Fibroblast of villous mesenchyme (primary cell): ENCODE results near the gene EVA1A. TPM values are rescaled to one million over a fixed set of nuclear protein-coding genes. Genes with fewer than 3 reads are reported as not detected.
A peak's percentile ranks its signal among the peaks of the same experiment; 100 is the strongest.
"Not testable (repeated sequence)": the region's sequence is repeated elsewhere in the genome, so short reads cannot be mapped to it uniquely, and the experiment has no call there.

Source experiments
- DNase-seq: peaks from one replicate; pipeline ENCODE4 v3.0.0-alpha.2; 2010; ENCODE audit warnings: low read depth
- H3K4me3 ChIP-seq: 2 replicates; pipeline ENCODE4 v1.5.1; 2011; ENCODE audit warnings: low read depth, mild to moderate bottlenecking, low read length
- total RNA-seq: library from RNA; depleted of rRNA; stranded (reverse); fragments of >200 nt; gene quantifications from 2 replicates; pipeline ENCODE4 v1.2.3, GENCODE V29; 2012
- TF ChIP-seq, protein P1 (sequence below): IDR thresholded peaks from 2 replicates; pipeline ENCODE4 v1.5.1; 2012; ENCODE audit warnings: low read depth, mild to moderate bottlenecking, low read length; ENCODE audit not compliant: insufficient read depth

Gene EVA1A
- total RNA-seq, 1 donor = 44.9 TPM

DNA sequence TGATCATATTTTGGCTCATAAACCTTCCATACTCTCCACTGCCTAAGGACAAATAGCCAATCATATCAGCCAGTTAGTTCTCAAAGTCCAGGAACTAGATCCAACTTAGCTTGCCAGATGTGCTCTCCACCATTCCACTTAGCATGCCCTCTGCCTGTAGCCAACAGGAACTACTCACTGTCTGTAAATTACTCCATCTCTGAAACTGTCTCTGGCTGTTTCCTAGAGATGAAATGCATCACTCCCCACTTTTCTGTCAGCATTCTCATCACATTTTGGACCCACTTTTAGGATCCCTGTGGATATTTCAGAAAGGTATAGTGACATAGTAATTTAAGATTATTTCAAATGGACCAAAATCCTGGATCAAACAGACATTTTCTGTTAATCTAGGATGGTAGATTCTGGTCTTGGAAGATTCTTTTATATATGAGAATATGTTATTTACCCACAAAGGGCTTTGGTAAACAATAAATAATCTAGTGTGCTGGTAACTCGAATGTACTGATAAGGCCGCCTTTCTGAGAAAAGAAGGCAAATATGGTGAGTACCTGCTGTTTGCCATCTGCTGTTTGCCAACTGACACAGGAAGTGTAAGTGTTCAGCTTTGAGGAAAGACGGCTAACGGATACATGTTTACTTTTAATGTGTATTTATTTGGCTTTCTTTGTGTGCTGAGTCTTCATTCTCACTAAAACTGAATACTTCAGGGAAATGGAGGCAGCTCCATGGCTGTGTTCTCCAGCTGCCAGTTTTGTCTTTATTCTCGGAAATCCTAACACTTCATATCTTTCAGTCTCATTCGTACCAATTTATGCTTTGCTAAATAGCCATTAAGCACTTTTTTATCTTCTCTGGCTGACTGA lies 79.5 kb downstream of the EVA1A start:
- peak; percentile 16 for DNase-seq
- TF ChIP-seq, protein P1, sequence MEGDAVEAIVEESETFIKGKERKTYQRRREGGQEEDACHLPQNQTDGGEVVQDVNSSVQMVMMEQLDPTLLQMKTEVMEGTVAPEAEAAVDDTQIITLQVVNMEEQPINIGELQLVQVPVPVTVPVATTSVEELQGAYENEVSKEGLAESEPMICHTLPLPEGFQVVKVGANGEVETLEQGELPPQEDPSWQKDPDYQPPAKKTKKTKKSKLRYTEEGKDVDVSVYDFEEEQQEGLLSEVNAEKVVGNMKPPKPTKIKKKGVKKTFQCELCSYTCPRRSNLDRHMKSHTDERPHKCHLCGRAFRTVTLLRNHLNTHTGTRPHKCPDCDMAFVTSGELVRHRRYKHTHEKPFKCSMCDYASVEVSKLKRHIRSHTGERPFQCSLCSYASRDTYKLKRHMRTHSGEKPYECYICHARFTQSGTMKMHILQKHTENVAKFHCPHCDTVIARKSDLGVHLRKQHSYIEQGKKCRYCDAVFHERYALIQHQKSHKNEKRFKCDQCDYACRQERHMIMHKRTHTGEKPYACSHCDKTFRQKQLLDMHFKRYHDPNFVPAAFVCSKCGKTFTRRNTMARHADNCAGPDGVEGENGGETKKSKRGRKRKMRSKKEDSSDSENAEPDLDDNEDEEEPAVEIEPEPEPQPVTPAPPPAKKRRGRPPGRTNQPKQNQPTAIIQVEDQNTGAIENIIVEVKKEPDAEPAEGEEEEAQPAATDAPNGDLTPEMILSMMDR = peak; percentile 54

DNA sequence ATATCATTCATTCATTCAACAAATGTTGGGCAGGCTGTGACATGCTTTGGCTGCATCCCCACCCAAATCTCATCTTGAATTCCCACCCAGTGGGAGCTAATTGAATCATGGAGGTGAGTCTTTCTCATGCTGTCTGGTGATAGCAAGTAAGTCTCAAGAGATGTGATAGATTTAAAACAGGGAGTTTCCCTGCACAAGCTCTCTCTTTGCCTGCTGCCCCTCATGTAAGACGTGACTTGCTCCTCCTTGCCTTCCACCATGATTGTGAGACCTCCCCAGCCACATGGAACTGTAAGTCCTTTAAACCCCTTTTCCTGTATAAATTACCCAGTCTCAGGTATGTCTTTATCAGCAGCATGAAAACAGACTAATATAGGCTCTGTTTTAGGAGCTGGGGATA lies 83.0 kb downstream of the EVA1A start:
- not testable (repeated sequence) for DNase-seq, H3K4me3 ChIP-seq

More for the DNA sequence above, 79.5 kb downstream of the EVA1A start:
- H3K4me3 ChIP-seq = no peak overlapping the region

DNA sequence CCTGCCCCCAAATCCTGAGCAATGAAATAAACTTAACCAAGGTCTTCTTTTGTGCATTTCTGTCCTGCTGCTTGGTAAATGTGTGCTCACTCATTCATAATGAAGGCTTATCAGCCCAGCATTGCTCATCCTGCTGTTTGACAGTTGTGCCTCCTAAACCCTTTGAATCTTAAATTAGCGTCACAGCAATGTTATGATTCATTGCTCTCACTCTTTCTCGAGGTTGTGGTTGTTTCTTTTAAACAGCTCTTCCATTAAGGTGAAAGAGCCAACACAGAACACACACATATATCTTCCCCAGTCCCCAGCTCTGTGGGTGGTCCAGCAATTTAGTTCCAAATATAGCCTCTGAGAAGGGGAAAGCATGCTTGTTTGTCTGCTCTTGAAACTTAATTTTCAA lies 84.0 kb downstream of the EVA1A start:
- no peak overlapping the region for H3K4me3 ChIP-seq
- no peak for DNase-seq
- TF ChIP-seq, protein P1 = no peak

DNA sequence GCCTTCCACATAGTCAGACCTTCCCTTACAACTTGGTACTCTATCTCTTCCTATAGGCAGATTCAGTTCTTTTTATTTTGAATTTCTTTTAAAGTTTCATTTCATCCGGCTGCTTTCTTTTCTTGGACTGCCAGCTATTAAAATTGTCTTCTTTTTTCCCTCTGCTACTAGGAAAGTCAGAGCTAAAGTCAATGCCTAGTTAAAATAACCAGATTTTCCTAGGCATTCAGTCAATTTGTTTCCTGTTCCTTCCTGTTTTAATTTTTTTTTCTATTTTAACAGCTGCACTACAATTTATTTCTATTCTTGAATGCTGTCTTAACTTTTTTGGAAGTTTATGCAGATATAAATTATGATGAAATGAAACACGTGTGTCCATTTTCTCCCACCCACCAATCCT lies 84.8 kb downstream of the EVA1A start:
- no peak overlapping the region for H3K4me3 ChIP-seq
- DNase-seq = no peak
- TF ChIP-seq, protein P1 = no peak

DNA sequence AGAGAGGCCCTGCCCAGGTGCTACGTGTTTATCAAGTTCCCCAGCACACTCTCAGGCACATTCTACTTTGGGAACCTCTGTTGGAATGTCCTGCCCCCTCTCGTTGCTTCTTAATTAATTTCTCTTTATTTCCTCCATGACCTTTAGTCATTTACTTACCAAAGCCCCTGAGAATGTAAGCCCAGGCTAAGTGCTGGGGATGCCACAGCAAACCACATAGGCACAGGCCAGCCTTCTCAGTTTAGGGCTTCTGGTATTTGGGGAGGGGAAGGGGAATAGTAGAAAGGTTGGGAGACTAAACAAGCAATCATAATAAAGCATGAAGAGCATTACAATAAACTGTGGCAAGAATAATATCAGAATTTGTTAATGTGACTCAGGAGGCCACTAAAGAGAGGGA lies 85.7 kb downstream of the EVA1A start:
- DNase-seq = no peak
- H3K4me3 ChIP-seq = no peak overlapping the region
- TF ChIP-seq, protein P1 = no peak

DNA sequence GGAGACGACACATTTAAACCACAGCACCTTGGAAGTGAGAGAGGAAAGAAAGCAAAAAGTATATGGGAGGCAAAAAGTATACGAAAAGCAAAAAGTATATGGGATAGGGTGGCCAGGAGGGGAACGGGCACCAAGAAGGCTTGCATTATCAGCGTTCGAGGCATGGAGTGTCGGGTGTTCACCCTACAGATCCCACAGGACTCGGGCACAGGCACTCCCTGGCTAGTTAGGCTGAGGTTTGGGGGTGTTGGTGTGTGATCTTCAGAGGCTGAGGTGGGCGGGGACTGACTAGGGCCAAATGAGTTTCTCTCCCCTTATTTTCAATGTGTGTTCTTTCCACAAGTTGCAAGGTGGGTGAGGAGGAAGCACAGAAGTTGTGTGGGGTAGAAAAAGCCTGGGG lies 86.6 kb downstream of the EVA1A start:
- DNase-seq = no peak
- TF ChIP-seq, protein P1 = no peak
- no peak overlapping the region for H3K4me3 ChIP-seq

DNA sequence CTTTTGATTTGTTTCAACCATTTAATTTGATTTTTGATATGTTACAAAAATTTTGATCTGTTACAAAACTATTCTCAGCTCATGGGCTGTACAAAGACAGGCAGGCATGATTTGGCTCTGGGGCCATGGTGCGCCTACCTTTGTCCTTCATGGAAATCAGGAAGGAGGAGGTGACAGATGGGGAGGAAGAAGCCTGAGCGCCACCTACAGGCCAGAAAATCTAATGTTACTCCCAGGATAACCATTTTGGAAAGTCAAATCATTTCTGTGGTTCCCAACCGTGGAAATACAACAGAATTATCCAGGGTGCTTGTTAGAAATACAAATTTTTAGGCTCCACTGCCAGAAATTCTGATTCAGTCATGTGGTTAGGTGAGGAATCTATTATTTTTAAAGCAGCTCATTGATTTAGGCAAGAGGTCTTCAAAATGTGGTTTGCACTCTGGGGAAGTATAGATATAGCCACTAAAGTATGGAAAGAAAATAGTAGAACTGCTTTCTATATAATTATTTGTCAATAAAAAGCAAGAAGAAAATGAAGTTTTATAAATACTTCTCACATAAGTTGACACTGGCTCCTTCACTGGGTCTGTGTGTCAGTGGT lies 93.9 kb downstream of the EVA1A start:
- TF ChIP-seq, protein P1 = peak; percentile 68
- no peak overlapping the region for H3K4me3 ChIP-seq
- DNase-seq = peak; percentile 40
